ENCODE results near the gene SPDEF. TPM values are rescaled to one million over a fixed set of nuclear protein-coding genes. Genes with fewer than 3 reads are reported as not detected.
A peak's percentile ranks its signal among the peaks of the same experiment; 100 is the strongest.

SPDEF gene
- total RNA-seq, 1 donor from 2014 or later, result 0.12 TPM

DNA sequence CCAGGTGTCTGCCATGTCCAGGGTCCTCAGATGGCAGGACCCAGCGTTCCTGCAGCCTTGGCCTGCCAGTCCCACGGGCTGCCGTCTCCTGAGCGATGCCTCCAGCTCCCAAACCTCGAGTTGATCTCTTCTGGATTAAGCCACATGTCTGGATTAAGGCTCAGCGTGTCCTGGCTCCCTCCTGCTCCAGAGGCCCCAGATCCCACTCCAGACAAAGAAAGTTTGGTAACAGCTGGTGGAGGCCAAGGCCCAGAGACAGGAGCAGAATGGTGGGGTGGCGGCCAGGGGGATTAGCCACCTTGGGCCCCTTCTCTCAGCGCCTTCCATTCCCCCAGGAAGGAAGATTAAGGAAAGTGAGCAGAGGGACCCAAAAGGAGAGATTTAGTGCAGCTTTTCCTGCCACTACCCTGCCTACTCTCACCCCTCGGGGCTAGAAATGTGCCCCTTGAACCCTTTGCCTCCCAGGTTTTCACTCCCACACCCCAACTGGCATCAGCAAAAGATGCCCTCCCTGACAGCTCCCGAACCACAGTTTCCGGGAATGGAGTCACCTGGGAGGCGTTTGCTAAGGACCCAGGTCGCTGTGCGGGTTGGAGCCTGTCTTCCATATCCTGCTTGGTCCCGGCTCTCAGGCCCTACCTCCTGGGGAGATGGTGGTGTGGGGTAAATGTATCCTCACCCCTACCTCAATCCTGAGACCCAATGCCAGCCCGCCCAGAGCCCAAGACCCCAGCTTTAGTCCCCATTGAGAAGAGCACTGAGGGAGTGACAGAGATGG lies 6.9 kb downstream of the SPDEF start:
- H3K4me1 Mint-ChIP-seq, result peaks cover 7% of the 10 kb centered on the region
- H3K4me3 Mint-ChIP-seq, result no peak overlapping the region
- H3K9me3 Mint-ChIP-seq, result no peaks in the 10 kb centered on the region
- no peaks in the 10 kb centered on the region for H3K36me3 Mint-ChIP-seq (ENCODE audit: low read depth)
- H3K27ac Mint-ChIP-seq (ENCODE audit: unreplicated experiment), result no peak overlapping the region
- no peak for DNase-seq (ENCODE audit: low read depth, low spot score)
- TF ChIP-seq, protein P1, sequence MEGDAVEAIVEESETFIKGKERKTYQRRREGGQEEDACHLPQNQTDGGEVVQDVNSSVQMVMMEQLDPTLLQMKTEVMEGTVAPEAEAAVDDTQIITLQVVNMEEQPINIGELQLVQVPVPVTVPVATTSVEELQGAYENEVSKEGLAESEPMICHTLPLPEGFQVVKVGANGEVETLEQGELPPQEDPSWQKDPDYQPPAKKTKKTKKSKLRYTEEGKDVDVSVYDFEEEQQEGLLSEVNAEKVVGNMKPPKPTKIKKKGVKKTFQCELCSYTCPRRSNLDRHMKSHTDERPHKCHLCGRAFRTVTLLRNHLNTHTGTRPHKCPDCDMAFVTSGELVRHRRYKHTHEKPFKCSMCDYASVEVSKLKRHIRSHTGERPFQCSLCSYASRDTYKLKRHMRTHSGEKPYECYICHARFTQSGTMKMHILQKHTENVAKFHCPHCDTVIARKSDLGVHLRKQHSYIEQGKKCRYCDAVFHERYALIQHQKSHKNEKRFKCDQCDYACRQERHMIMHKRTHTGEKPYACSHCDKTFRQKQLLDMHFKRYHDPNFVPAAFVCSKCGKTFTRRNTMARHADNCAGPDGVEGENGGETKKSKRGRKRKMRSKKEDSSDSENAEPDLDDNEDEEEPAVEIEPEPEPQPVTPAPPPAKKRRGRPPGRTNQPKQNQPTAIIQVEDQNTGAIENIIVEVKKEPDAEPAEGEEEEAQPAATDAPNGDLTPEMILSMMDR (conservative IDR thresholded peaks at IDR 0.05), result no peak
- no peaks in the 10 kb centered on the region for H3K27me3 Mint-ChIP-seq (ENCODE audit: low read depth)

DNA sequence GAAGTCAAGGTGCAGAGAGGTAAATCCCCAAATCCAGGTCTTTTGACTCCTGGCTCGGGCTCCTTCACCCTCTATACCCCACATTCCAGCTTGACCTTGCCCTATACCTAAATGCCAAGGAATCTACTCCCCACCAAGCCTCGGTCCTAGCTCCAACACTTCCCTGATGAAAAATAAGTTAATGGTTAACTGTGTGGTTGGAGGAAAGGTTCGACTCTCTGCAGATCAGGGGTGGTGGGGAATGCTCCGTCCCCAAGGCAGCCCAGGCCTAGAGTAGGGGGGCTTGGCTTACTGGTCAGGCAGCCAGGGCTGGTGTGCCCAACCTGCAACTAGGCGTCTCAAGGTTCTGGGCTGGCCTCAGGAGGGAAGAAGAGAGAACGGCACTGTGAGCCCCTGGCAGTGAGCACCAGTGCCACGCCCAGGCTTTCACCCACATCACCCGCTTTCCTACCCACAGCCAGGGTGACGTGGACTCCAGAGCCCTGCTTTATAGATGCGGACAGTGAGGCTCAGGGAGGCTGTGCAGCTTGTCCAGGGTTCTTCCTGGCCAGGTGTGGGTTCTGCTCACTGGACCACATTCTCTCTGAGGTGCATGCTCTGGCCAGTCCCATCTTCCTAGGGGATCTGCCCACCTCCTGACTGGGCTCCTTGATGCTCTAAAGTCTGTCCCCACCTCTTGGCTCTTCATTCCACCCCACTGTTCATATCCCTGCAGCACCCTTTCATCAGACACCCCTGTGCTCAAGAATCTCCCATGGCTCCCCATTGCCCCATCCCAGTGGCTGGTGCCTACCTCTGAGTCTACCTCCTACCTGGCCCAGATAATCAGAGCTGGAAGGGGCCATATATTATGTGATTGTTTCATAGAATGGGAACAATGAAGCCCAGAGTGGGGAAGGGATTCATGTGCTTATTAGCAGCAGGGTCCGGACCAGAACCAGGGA lies 8.2 kb downstream of the SPDEF start:
- no peak overlapping the region for H3K27ac Mint-ChIP-seq (ENCODE audit: unreplicated experiment)
- no peak for DNase-seq (ENCODE audit: low read depth, low spot score)
- no peak overlapping the region for H3K4me3 Mint-ChIP-seq
- TF ChIP-seq, protein P1 (conservative IDR thresholded peaks at IDR 0.05), result no peak
- peaks cover 7% of the 10 kb centered on the region for H3K4me1 Mint-ChIP-seq
- H3K36me3 Mint-ChIP-seq (ENCODE audit: low read depth), result no peaks in the 10 kb centered on the region
- H3K27me3 Mint-ChIP-seq (ENCODE audit: low read depth), result no peaks in the 10 kb centered on the region
- H3K9me3 Mint-ChIP-seq, result no peaks in the 10 kb centered on the region

DNA sequence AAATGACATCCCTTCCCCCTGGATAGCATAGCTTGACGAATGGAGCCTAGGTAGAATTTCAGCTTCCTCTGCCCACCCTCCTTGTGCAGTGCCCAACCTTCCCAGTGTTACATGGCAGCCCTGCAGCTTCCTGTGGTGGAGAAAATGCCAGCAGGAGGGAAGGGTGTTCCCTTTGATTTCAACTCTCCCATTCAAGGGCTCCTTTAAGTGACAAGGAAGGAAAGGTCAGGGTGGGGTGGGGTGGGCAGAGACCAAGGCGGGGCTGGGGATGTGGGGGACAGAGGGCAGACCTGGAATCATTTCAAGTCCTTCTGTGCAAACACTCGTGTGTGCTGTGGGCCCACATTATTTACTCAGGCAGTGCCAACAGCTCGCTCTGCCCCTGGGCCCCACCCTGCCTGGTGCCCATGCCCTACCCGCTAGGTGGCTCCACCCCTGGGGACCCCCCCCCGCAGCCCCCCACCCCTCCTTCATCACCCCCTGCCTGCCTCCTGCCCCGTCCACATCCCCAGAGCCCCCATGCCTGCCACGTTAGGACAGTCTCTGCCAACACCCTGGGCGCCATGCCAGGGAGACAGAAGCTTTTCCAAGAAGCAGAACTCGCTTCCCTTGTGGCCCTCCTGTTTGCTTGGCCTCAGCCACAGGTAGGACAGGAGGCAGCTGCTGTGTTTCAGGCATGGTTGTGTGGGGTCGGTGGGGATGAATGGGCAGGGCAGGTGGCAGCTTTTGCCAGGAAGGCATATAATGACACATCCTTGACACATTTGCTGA lies 9.4 kb downstream of the SPDEF start:
- Mint-ChIP-seq H3K4me3 (no peak overlapping the region), H3K9me3 (no peaks in the 10 kb centered on the region)
- DNase-seq (ENCODE audit: low read depth, low spot score), result no peak

DNA sequence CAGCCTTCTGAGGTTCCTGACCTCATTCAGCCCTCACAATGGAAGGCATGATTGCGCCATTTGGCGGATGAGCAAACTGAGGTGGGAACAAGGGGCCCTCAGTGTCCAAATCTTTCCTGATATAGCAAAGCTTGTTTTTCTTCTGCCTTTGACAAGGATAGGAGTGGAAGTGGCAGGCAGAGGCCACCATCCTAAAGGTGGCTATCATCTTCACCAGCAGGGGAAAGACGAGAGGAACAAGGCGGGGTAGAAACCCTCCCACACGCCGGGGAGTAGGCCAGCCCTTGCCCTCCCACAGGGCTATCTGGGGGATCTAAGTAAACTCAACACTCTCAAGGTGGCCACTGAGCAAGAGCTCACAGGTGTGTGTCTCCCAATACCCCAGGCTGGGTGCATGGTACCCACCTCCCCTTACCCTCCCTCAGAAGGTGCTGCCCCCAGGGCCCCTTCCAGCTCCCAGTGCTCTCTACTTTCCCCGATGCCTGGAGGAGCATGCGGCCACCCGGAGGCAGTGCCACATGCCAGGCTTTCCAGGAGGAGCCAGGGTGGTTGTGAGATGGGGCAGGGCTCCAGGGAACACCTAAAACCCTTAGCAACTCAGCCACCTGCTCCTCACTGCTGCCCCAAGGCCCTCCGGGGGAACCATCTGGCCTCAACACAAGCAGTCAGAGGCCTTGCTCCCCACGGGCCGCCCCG lies 11.2 kb downstream of the SPDEF start:
- Mint-ChIP-seq H3K27ac (ENCODE audit: unreplicated experiment) (peak overlapping the region; percentile 60), H3K9me3 (no peaks in the 10 kb centered on the region), H3K27me3 (ENCODE audit: low read depth) (no peaks in the 10 kb centered on the region), H3K4me1 (no peaks in the 10 kb centered on the region), H3K36me3 (ENCODE audit: low read depth) (no peaks in the 10 kb centered on the region), H3K4me3 (no peak overlapping the region)
- TF ChIP-seq, protein P1 (conservative IDR thresholded peaks at IDR 0.05), result no peak
- DNase-seq (ENCODE audit: low read depth, low spot score), result no peak

More for the DNA sequence above, 9.4 kb downstream of the SPDEF start:
- Mint-ChIP-seq H3K27me3 (ENCODE audit: low read depth) (no peaks in the 10 kb centered on the region), H3K4me1 (no peaks in the 10 kb centered on the region), H3K36me3 (ENCODE audit: low read depth) (no peaks in the 10 kb centered on the region), H3K27ac (ENCODE audit: unreplicated experiment) (peak overlapping the region; percentile 67)
- TF ChIP-seq, protein P1 (conservative IDR thresholded peaks at IDR 0.05), result no peak
